ENCODE results near the gene SBNO2.

The SBNO2 gene

DNA sequence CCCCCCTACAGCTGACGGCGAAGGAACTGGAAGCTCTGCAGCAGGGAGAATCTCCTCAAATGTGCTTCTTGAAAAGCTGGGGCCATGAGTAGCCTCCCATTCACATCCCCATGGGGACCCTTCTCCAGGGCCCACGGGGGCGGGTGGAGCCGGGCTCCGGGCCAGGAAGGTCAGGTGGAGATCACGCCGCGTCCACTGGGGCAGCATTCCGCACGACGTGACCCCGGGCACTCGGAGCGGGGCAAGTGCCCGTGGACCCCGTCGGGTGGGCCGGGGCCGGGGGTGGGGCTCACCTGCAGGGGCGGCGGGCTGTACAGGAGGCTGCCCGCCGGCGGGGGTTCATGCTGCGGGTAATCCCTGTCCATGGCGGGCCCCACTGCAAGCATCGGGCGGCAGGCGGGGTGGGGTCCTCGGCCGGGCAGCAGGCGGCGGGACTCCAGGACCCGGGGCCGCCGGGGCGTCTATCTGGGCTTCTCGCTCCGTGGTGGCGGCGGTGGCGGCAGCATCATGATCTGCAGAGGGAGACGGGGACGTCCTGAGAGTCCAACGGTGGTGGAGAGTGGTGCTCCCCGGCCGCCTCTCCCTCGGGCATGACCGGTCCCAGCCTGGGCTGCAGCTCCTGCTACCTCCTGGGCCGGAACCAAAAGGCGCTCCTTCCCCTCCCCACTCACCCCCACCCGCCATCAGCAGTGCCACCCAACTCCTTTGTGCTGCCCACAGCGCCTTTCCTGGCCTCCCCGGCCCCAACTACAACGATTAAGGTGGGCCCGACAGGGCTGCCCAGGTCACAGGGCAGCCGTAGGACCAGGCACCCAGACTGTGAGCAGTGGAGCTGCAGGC lies 20.0 kb downstream of the SBNO2 start:
- DNase-seq (ENCODE audit: low read depth in 2 of 2) = no peak

DNA sequence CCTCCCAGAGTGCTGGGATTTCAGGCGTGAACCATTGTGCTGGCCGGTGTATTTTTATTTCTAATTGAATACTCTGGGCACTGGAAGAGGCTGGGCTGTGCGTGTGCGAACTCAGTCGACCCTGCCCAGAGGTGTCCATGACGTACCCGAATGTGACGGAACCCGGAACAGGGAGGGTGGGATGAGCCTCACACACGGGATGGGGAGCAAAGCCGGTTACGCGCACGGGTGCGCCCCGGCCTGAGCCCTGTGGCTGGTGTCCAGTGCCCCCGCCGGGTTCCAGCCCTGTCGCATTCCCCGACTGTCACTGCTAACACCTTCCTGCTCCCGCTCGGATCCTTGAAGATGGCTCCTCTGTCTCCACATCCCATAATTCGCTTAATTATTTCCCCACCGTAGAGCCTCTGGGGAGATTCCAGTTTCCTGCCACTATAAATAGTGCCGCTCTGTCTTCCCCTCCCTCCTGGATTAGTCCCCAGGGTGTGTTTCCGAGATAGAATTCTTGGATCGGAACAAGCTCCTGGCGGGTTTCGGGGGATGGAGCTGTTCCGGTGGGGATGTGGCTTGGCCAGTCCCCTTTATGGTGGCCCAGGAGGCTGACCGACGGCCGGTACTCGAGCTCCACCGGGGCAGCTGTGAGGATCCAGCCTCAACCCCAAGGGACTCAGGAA lies 22.0 kb downstream of the SBNO2 start:
- DNase-seq (ENCODE audit: low read depth in 2 of 2) = no peak

DNA sequence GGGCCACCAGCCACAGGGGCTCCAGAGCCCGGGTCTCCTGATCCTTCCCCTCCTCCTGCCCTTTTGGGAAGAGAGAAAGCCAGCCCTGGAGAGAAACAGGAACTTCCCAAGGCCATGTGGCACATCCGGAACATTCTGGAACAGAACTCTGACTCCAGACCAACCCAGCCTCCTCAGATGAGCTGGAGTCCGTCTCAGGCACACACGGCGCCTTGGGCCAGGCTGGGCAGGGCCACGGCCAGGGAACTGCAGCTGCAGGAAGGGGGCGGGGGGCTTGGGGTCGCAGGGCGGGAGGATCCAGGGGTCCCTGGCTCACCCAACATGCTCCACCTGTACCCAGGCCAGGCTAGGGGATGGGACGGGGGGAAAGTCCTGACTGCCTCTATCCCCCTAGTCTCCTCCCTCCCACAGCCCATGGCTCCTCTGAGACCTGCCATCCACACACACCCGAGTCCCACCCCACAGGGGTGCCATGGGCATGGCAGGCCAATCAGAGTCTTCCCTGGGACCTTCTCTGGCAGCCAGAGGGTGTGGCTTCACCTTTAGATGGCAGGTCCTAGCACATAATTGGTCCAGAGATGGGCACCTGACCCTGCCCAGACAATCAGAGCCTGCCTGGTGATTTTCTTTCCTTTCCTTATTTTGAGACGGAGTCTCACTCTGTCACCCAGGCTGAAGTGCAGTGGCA lies 22.9 kb downstream of the SBNO2 start:
- no peak for DNase-seq (ENCODE audit: low read depth in 2 of 2)

GRCh38 chr19:1150333-1151036 lies 23.6 kb downstream of the SBNO2 start:
- DNase-seq (ENCODE audit: low read depth in 2 of 2) = no peak

DNA sequence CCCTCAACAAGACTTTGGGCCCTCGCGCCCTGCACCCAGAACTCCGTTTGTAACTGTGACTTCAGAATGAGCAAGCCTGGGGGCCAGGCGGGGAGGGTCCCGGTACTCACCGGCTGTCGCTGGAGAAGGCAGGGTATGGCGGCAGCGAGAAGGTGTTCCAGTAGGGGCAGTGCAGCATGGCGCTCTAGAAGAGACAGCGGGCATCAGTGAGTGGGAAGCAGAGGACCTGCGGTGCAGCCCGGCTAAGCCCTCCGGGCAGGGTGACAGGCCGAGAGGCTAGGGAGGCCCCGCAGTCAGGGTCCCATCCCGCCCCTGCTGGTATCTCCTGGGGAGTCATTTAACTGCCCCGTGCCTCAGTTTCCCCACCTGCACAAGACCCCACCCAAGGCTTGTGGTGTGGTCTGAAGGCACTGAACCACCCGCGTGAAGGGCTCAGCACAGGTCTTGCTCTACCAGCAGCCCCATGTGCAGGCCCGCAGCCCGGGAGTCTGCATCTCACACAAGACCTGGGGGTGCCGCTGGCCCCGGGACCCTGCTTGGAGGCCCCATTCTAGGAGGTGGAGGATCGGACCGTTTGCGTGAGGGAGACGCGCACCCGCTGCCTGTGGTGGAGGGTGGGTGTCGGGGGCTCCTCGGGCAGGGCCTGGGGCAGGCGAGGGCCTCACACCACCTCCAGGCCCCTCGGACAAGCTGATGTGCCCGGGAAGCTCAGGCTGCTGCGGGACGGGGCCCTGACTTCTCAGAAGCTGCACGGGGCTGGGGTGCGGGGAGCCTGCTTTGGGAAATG lies 24.6 kb downstream of the SBNO2 start:
- DNase-seq (ENCODE audit: low read depth in 2 of 2) = no peak

DNA sequence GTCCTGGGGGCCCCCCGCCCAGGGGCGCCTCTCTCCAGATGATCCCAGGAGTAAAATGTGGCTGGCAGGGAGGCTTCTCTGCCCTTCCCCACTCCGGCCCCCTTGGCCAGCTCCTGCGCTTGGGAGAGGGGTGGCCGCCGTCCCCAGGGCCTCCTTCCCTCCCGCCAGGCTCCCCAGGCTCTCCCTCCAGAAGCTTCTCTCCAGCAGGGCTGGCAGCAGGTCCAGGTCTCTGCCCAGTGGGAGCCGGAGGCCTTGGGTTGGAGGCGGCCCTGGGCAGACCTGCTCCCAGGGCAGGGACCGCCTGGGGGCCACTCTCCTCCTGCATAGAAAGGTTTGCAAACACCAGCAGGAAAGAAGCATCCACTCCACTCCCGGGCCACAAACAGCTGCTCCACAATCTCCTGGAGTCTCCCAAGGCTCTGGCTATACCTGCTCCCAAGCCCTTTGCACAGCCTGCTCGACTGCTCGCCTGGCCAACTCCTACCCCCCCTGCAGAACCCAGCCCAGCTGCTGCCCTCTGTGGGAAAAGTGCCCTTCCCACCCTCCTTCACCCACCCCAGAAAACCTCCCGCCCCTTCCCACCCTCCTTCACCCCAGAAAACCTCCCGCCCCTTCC lies 26.0 kb downstream of the SBNO2 start:
- no peak for DNase-seq (ENCODE audit: low read depth in 2 of 2)

DNA sequence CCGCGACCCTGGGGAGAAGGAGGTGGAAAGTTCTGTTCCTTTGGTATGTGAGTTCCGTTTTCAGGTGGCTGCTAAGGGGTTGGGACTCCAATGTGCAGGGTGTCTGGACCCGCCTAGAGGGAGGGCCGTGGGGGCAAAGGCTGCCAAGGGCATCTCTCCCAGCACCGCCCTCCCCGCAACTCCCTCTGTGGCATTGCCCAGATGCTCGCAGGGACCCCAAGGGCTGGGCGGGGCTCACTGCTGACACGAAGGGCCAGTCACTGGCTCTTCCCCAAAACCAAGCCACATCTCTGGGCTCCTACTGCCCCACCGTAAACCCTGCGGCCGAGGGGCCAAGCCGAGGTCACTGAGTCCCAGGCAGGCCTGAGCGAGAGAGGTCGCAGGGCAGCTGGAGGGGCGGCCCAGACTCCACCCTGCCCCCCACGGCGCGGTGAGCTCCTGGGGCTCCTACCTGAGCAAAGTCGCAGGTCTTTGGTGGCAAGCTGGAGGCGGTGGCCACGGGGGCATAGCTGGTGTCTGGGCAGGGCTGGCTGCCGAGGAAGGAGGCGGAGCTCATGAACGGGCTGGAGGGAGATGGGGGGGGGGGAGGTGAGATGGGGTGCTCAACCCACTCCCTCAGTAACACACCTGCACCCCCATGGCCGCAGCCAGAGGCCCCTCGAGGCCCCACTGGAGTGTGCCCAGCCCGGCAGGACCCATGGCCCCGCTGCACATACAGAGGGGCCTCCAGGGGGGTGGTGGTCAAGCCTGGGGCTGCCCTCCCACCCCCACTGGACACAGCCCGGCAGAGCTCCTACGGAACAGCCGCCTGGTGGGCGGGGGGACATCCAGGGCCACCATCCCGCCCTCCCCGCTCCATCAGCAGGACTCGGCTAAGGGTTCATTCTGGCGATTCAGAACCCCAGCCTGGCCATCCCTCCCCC lies 26.9 kb downstream of the SBNO2 start:
- DNase-seq (ENCODE audit: low read depth in 2 of 2) = no peak

DNA sequence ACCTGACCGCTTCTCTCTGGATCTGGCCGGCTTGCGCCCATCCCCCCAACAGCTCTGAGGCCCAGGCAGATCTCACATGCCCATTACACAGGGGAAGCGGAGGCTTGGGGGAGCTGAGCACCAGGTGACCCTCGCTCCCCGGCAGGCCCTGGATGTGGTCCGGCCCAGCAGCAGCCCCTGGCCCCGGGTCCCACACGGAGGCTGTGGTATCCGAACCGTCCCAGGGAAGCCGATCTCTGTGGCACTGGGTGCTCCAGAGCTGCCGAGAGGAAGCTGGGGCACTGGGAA lies 27.7 kb downstream of the SBNO2 start:
- DNase-seq (ENCODE audit: low read depth in 2 of 2) = no peak

GRCh38 chr19:1145635-1146411 lies 28.2 kb downstream of the SBNO2 start:
- no peak for DNase-seq (ENCODE audit: low read depth in 2 of 2)

GRCh38 chr19:1144741-1145140 lies 29.3 kb downstream of the SBNO2 start:
- no peak for DNase-seq (ENCODE audit: low read depth in 2 of 2)

GRCh38 chr19:1143828-1144399 lies 30.2 kb downstream of the SBNO2 start:
- no peak for DNase-seq (ENCODE audit: low read depth in 2 of 2)

DNA sequence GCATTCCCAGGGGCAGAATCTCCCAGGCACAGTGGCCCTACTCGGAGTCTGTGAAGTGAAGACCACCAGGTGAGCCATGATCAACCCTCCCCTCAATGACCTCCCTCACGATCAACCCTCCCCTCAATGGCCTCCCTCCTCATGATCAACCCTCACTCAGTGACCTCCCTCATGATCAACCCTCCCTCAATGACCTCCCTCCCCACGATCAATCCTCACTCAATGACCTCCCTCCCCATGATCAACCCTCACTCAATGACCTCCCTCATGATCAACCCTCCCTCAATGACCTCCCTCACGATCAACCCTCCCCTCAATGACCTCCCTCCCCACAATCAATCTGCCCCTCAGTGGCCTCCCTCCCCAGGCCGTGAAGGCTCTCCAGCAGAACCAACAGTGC lies 32.1 kb downstream of the SBNO2 start:
- no peak for DNase-seq (ENCODE audit: low read depth in 2 of 2)

DNA sequence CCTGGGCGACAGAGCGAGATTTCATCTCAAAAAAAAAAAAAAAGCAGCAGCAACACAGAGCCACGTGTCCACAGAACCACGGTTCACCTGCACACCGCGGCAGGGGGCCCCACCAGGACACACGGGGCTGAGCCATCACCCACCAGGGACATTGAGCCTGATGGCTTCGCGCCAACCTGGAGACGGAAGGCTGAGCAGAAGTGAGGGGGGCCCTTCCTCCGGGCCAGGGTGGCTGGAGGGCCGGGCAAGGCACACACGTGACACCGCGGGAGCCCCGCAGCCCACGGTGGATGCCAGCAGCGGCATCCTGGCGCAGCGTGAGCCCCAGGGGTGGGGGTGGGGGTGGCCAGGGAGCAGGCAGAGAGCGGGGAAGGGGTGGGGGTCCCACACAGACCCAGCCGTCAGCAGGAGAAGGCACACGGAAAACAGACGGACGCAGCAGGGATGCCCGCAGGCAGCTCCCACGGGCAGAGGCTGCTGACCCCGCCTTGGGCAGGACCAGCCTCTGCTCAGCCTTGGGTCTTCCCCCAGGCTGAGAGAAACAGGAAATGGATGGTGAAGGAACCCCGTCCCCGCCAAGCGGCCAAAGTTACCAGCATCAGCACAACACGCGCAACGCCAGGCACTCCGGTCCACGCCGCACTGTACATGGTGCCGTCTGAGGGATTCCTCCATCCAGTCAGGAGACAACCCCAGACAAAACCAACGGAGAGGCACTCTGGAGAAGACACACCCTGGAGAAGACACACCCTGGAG lies 33.6 kb downstream of the SBNO2 start:
- DNase-seq (ENCODE audit: low read depth in 2 of 2) = no peak

DNA sequence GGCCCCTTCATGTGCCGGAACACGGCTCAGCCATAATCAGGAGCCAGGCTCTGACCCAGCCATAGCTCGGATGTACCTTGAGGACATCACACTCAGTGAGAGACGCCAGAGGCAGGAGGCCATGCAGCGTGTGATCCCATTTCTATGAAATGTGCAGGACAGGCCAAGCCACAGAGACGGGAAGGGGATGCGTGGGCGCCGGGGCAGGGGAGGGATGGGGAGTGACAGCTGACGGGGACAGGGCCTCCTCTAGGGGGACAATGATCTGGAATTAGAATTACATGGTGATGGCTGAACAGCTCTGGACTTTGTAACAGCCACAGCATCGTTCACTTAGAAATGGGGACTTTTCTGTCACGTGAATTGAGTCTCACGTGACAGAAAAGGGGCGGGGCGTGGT lies 34.9 kb downstream of the SBNO2 start:
- no peak for DNase-seq (ENCODE audit: low read depth in 2 of 2)

- no peak for DNase-seq (ENCODE audit: low read depth in 2 of 2)
Measured at GRCh38 chr19:1138121-1138520, 35.9 kb downstream of the SBNO2 start.

- DNase-seq (ENCODE audit: low read depth in 2 of 2) = no peak
Measured at GRCh38 chr19:1136621-1137317, 37.3 kb downstream of the SBNO2 start.

DNA sequence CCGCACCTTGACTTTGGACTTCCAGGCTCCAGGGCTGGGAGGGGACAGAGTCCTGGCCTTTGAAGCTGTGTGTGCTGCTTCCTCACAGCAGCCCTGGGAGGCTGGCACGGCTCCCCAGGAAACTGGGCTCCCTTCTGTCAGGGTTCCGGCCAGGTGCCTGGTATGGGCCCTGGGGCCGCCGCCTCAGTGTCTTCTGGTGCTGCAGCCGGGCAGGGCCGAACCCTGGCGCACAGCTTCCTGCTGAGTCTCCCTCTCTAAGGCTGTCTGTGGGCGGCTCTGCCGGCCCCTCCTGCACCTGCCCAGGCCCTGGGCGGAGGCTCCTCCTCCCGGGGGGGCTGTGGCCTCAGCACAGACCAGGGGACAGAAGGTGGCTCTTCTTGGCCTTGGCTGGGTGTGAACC lies 37.9 kb downstream of the SBNO2 start:
- DNase-seq (ENCODE audit: low read depth in 2 of 2) = no peak

GRCh38 chr19:1135454-1135853 lies 38.6 kb downstream of the SBNO2 start:
- DNase-seq (ENCODE audit: low read depth in 2 of 2) = no peak
